Ishikawa (cell line): Measurements from ENCODE around the gene MLLT3.

Source experiments
- CEBPB ChIP-seq: IDR thresholded peaks from 2 replicates; pipeline ENCODE4 v1.6.1; 2012
- CREB1 ChIP-seq: IDR thresholded peaks from 2 replicates; pipeline ENCODE4 v1.6.1; 2012; ENCODE audit warnings: low read depth
- EP300 ChIP-seq: IDR thresholded peaks from 2 replicates; pipeline ENCODE4 v1.6.1; 2012; ENCODE audit warnings: borderline replicate concordance
- MAX ChIP-seq: IDR thresholded peaks from 2 replicates; pipeline ENCODE4 v1.6.1; 2012
- TAF1 ChIP-seq: IDR thresholded peaks from 2 replicates; pipeline ENCODE4 v1.6.1; 2012; ENCODE audit warnings: low read depth, mild to moderate bottlenecking
- YY1 ChIP-seq: IDR thresholded peaks from 2 replicates; pipeline ENCODE4 v1.6.1; 2012; ENCODE audit warnings: low read depth

- TF ChIP-seq CEBPB (no peak), YY1 (no peak), EP300 (no peak), MAX (no peak), TAF1 (no peak), CREB1 (no peak)
These were observed 257.3 kb downstream of the MLLT3 start for GRCh38 chr9:20364959-20365358.
